Posterior cingulate gyrus (tissue), 11 donors: ENCODE measurements around the gene TNFAIP8.

Source experiments
- DNase-seq, 10 donors: peaks; one replicate each; pipeline versions ENCODE4 v3.0.0 to v3.0.0-alpha.2; 2020 to 2021; ENCODE audit warnings: mixed read lengths in 3 of 10
- intact Hi-C: fragments of 100-400 bp; cut with DNase I; formaldehyde crosslinking; loops from one replicate; pipeline ENCODE4 v1.15.1; 2023

TNFAIP8 gene

GRCh38 chr5:119363936-119364335 lies 8.1 kb downstream of the TNFAIP8 start:
- intact Hi-C loops = no loop called here
- no peak for DNase-seq

DNA sequence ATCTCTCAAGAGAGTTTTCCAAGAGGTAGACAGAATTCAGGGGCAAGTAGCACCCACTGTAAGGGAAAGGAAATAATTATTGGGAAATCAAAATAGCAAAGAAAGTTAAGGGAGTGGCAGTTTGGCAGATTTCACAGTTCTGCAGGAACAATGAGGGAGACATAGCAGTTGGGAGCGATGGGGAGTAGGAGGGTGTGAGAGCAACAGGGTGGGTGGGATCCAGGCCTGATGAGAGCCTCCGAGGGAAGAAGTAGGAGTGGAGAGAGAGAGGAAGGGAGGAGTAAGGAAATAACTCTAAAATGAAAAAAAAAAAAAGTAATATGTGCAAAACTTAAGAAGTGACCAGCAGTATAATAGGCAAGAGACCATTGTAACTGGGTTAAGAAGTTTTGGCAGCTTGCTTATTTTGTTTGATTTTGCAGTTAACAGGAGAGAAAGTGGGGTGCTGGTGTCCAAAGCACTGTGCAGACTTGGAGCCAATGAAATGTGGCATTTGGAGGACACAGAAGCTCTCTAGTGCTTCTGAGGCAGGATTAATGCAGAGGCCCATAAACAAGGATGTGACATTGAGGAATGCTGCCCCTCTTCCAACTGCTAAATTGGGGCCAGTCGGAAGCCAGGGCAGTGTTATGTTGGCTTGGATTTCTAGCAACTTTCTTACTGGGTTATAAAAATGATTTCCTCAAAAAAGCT lies 10.2 kb downstream of the TNFAIP8 start:
- peak in 1 of 10 donors; percentile 46 for DNase-seq
- intact Hi-C loops = no loop called here

DNA sequence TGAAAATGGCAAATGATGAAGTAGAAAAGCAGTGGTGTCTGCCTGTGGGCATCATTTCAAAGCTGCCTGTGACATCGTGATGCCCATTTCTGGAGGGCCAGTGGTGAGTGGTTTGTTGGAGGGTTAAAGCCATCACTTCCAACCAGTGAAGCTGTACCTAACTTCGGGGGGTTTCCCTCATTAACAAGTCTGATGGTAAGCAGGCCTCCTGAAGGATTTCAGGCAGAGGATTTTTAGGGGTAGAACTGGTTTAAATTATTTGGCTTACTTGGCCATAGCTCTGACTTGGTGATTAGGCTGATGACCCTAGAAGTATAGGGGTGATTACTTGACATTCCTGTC lies 10.7 kb downstream of the TNFAIP8 start:
- intact Hi-C loops = no loop called here
- DNase-seq = no peak

GRCh38 chr5:119367502-119368237 lies 11.9 kb downstream of the TNFAIP8 start:
- DNase-seq = no peak
- intact Hi-C loops = no loop called here

- DNase-seq = no peak
- intact Hi-C loops = no loop called here
Observed at GRCh38 chr5:119368238-119368630, 12.4 kb downstream of the TNFAIP8 start.

GRCh38 chr5:119370486-119370885 lies 14.7 kb downstream of the TNFAIP8 start:
- intact Hi-C loops = no loop called here
- DNase-seq = no peak

DNA sequence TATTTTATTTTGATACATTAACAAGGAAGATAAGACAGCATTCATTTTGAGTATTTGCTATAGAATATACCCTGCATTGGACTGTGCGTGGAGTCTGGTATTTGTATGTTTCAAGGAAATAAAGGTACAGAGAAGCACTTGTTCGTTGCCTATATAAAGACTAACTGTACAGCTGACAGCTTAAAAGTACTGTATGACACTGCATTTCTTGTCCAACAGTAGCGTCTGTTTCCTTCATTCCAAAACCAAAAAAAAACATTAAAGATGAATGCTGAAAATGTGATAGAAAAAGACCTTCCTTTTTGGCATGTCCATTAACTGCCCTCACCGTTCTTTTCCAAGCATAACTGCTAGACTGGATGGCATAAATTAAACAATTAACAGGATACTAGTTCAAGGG lies 15.3 kb downstream of the TNFAIP8 start:
- no peak for DNase-seq
- intact Hi-C loops = no loop called here

- no peak for DNase-seq
- intact Hi-C loops = no loop called here
Observed at GRCh38 chr5:119373449-119373858, 17.6 kb downstream of the TNFAIP8 start.

- no peak for DNase-seq
- intact Hi-C loops = no loop called here
Observed at GRCh38 chr5:119374901-119375300, 19.1 kb downstream of the TNFAIP8 start.

GRCh38 chr5:119377066-119377465 lies 21.2 kb downstream of the TNFAIP8 start:
- intact Hi-C loops = no loop called here
- DNase-seq = no peak

DNA sequence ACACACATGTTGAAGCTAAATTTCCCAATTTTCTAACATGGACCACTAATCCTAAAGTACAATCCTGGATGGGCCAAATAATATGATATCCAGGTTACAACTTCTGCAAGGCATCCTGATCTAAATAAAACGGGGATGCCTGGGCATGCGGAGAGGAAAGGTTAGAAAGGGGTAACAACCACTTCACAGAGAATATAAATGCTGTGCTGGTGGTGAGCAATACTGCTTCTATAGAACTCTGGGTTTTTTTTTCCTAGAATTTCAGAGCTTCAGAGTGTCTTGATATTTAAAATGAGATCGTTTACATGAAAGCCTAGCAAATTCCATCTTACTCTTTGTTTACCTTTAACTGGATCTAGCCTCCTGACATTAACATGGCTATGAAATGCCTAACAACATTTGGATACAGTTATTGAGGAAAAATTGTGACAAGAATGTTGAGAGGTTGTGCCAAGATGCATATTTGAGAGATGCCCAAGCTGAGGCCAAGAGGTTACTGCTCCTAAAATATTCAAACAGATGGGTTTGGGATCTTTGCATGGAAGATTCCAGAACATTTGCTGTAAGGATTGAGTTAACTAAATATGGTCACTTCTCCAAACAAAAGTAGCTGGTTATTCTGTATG lies 22.4 kb downstream of the TNFAIP8 start:
- intact Hi-C loops = no loop called here
- no peak for DNase-seq

- intact Hi-C loops = no loop called here
- no peak for DNase-seq
Observed at GRCh38 chr5:119379096-119379495, 23.3 kb downstream of the TNFAIP8 start.

- DNase-seq = no peak
- intact Hi-C loops = no loop called here
Observed at GRCh38 chr5:119379942-119380547, 24.2 kb downstream of the TNFAIP8 start.

DNA sequence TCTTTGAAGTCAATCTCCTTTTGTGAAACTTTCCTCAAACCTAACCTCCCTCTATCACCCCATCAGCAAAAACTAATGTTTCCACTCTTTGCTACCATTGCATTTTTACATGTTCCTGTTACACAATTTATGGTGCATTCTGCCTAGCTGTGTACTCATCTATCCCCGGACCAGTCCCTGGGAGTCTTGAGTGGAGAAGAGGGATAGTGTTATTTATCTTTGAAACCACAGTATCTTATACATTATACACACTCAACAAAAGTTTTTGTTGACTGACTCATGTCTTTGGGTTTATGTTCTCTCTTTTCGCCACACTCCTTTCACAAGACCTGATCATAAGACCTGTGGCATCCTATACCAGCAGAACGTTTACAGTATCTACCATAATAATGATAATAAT lies 26.4 kb downstream of the TNFAIP8 start:
- no peak for DNase-seq
- intact Hi-C loops = no loop called here

- intact Hi-C loops = no loop called here
- DNase-seq = no peak
Observed at GRCh38 chr5:119383008-119383407, 27.2 kb downstream of the TNFAIP8 start.

DNA sequence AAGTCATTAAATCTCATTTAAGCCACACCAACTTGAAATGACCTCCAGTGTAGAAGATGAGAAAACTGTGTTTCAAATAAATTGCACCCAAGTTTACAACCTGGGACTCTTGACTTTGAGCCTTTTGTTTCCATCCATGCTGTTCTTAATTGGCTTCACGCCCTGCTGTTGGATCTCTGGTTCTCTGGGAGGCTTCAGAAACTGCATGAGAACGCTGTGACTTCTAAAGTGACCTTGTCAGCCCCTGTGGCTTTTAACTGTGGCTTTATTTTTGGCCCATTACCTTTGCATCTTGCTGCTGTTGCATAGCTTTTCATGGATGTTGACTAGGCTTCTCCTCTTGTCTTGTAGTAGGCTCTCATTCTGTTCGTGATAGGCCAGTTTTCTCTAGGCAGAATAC lies 29.3 kb downstream of the TNFAIP8 start:
- intact Hi-C loops = no loop called here
- no peak for DNase-seq

DNA sequence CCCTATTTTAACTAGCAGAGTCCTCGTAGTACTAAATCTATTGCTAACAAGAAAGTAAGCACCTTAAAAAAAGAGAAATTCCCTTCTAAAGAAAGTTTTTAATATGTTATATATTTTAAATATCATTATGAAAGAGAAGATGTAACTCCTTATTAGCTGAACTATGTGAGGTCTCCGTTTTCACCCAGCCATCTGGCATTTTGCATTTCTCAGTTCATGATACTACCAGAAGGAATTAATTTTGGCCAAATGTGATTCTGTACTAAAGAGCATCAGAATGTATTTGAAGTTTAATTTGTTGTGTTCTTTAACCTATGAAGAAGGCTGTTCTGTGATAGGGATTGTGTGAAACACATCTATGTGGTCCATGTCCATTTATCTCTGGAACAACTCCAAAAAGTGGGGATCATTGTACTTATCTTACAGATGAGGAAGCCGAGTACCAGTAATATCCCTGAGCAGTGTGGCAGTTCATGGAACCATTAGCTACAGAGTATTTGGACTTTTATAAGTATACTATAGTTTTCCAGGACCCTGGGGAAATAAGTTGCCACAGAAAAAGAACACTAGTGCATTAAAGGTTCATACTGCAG lies 29.8 kb downstream of the TNFAIP8 start:
- intact Hi-C loops = no loop called here

DNA sequence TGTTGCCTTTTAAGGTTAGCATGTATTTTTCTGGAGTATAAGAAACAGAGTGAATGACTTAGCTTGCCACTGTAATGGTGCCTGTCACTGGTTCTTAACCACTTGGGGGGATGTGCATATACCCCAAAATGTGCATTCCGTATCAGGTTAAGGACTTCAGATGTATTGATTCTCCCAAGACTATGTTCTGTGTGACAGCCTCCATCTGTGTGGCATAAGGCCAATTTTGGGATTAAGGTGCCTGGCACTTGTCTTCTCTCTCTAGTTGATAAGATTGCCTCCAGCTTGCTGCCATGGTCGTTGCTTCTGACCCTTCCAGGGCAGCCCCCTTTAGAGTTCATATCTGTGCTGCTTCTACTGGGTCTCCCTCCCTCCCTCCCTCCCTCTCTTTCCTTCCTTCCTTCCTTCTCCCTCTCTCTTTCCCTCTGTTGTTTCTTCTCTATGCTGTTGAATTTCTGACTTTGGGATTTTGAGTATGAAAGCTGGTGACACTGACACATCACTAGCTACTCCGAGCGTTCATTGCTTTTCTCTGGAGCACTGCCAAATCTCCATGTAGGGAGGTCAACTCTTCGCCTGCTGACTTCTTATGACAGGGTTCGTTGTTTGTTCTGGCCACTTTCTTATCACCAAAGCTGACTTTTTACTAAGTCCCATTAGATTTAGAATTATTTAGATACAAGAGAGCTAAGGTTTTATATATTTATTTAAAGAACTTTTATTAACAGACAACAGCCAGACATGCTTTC lies 31.0 kb downstream of the TNFAIP8 start:
- intact Hi-C loops = no loop called here
- no peak for DNase-seq

More for the DNA sequence above, 29.8 kb downstream of the TNFAIP8 start:
- no peak for DNase-seq

- intact Hi-C loops = no loop called here
- DNase-seq = no peak
Observed at GRCh38 chr5:119387945-119388618, 32.3 kb downstream of the TNFAIP8 start.
